Cardiac fibroblast (primary cell): ENCODE measurements around the gene JUP.
A peak's percentile ranks its signal among the peaks of the same experiment; 100 is the strongest.

Source experiments
- DNase-seq, 2 donors: peaks; one replicate each; pipeline versions ENCODE4 v3.0.0 to v3.0.0-alpha.2; 2010; ENCODE audit warnings: low read depth in 2 of 2
- H3K4me3 ChIP-seq, 2 donors: replicated peaks in 1 of 2; 1 replicate in 1 of 2; 2 replicates in 1 of 2; pipeline ENCODE4 v1.5.1; 2011; ENCODE audit warnings: low read depth in 2 of 2, low read length in 2 of 2, mild to moderate bottlenecking in 2 of 2, moderate library complexity in 1 of 2
- CTCF ChIP-seq: IDR thresholded peaks from one replicate; pipeline ENCODE4 v1.5.1; 2011; ENCODE audit warnings: low read depth, mild to moderate bottlenecking, low read length, inconsistent platforms

Gene JUP

DNA sequence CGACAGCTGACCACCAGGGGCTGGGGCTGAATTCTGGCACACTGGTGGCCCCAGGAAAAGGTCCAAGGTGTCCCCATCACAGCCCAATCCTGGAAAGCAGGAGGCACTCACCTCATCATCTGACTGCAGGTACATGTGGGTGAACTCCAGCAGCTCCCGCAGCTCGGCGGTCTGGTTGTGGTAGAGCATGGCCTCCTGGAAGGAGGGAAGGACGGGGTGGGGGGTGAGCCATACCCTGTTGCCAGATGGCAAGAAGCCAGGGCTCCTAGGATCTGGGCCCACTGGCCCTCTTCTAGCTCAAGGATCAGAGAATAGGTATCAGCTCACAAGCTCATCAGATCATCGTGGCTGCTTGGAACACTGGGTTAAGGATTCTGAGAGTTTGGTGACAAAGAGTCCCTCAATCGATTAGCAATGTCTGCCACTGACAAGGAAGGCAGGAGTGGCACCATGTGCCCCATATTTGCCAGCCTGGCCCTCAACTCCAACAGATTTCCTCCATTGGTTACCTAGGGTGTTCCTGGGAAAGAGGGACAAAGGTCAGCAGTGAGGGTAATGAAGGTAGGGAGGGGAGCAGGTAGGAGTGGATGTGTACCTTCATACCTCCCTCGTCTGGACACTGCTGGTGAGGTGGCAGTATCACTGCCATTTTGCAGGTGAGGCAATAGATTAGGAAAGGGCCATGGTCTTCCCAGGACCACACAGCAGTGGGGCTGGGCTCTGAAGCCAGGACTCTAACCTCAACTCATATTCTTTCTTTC is 20.4 kb upstream of the JUP start:
- DNase-seq = no peak
- no peak for TF ChIP-seq CTCF
- H3K4me3 ChIP-seq = no peak overlapping the region

GRCh38 chr17:41803049-41804020 is 16.8 kb upstream of the JUP start:
- DNase-seq = no peak
- no peak overlapping the region for H3K4me3 ChIP-seq
- TF ChIP-seq CTCF = no peak

DNA sequence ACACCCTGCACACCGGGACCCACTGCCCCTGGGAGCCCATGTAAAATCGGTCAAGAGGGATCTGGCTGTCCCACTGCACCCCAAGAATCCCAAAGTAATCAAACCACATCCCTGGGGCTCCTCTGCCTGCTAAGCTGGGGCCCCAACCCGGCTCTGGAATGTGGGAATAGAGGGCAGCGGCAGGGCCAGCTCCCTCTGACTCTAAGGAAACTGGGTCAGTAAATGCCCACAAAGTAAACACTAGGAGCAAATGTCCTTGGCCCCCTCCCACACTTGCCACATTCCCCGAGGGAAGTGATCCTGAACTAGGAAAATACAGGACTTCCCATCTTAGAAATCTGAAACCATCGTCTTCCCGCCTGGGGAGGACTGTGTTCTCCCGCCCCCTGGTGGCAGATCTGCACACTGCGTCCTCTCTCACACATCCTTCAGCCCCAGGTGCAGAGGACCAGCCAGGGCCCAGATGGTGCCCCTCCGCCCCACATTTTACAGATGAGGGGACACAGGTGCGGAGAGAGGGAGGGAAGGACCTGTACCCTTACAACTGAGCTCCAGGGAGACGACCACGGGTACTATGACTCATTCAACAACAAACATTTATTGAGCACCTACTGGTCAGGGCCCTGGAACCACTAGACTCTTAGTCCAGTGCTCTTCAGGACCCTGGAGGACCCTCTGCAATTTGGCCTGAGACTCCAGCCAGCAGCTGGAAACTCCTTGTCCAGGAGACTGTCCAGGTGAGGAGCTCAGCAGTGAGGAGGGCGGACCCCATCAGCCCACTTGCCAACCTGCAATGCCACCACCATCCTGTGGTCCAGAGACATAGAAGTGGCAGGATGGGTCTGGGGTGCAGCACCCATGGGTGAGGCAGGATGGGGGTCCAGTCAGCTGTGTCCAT is 15.1 kb upstream of the JUP start:
- H3K4me3 ChIP-seq = no peak overlapping the region
- peak; percentile 92 for TF ChIP-seq CTCF
- peak; percentile 79 to 82 for DNase-seq

- DNase-seq = peak; percentile 43 to 58
- no peak overlapping the region for H3K4me3 ChIP-seq
These were observed 14.3 kb upstream of the JUP start for GRCh38 chr17:41800601-41801373.

DNA sequence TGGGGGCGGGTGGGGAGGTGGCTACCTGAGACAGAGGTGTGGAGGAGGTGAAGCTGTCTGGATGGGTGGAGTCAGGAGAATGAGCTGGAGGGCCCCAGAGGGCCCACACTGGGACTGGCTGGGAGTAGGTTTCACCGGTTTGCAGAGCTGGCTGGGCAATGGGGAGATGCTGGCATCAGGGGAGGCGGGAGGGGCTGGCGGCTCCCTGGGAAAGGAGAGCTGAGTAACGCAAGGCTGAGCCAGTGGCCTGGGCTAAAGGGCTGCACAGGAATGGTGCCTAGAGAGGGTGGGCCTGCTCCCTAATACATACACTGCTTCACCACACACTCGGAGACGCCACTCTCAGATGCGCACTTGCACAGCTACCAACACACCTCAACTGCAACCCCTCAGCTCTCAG is 12.9 kb upstream of the JUP start:
- TF ChIP-seq CTCF = no peak
- no peak overlapping the region for H3K4me3 ChIP-seq
- no peak for DNase-seq

More at GRCh38 chr17:41800601-41801373, 14.3 kb upstream of the JUP start:
- TF ChIP-seq CTCF = no peak
